ELF-1 (cell line): ENCODE results near the gene ZCCHC12.

Experiments used
- DNase-seq: peaks from one replicate; pipeline ENCODE4 v3.0.0-alpha.2; 2016; ENCODE audit warnings: low read depth, low spot score

The ZCCHC12 gene

GRCh38 chrX:118867251-118867650 is 43.6 kb downstream of the ZCCHC12 start:
- no peak for DNase-seq

GRCh38 chrX:118872102-118872566 is 48.5 kb downstream of the ZCCHC12 start:
- no peak for DNase-seq
